ENCODE data around the gene DYNC1I2. TPM values are rescaled to one million over a fixed set of nuclear protein-coding genes. Genes with fewer than 3 reads are reported as not detected.

Gene DYNC1I2
- total RNA-seq, 1 donor from 2014 or later: 121 TPM

DNA sequence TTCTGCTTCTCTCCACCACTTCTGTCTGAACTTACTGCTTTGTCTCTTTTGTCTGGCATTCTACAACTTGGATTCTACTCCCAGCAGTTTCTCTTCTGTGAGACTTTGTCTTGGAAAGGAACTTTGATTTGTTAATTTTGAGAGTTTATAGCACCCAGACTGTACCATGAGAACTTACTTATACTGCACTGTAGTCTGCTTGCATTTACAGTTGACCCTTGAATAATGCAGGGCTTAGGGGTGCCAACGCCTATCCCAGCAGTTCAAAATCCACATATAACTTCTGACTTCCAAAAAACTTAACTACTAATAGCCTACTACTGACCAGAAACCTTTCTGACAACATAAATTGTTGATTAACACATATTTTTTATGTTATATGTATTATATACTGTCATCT, 55.5 kb downstream of the DYNC1I2 start:
- H3K36me3 ChIP-seq (ENCODE audit: insufficient read depth, low read length): peaks cover 38% of the 10 kb centered on the region
- no peak overlapping the region for H3K4me3 Mint-ChIP-seq (ENCODE audit: unreplicated experiment)
- H3K9ac ChIP-seq (ENCODE audit: low read length): no peak overlapping the region
- TF ChIP-seq, protein P1, sequence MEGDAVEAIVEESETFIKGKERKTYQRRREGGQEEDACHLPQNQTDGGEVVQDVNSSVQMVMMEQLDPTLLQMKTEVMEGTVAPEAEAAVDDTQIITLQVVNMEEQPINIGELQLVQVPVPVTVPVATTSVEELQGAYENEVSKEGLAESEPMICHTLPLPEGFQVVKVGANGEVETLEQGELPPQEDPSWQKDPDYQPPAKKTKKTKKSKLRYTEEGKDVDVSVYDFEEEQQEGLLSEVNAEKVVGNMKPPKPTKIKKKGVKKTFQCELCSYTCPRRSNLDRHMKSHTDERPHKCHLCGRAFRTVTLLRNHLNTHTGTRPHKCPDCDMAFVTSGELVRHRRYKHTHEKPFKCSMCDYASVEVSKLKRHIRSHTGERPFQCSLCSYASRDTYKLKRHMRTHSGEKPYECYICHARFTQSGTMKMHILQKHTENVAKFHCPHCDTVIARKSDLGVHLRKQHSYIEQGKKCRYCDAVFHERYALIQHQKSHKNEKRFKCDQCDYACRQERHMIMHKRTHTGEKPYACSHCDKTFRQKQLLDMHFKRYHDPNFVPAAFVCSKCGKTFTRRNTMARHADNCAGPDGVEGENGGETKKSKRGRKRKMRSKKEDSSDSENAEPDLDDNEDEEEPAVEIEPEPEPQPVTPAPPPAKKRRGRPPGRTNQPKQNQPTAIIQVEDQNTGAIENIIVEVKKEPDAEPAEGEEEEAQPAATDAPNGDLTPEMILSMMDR (IDR thresholded peaks at IDR 0.05; ENCODE audit: insufficient read depth, low read depth, low read length): no peak
- no peak for TF ChIP-seq EZH2 (IDR thresholded peaks at IDR 0.05; ENCODE audit: insufficient read depth, low read length)
- H3K4me1 Mint-ChIP-seq (ENCODE audit: low read depth, unreplicated experiment): peaks cover 11% of the 10 kb centered on the region
- no peak overlapping the region for H3K27ac Mint-ChIP-seq (ENCODE audit: unreplicated experiment)
- H3K36me3 Mint-ChIP-seq (ENCODE audit: low read depth, unreplicated experiment): peaks cover 8% of the 10 kb centered on the region
- H3K27me3 ChIP-seq (ENCODE audit: insufficient read depth, low read length): no peaks in the 10 kb centered on the region
- H3K79me2 ChIP-seq (ENCODE audit: insufficient read depth, low read length): no peaks in the 10 kb centered on the region
- H3K9me3 Mint-ChIP-seq (ENCODE audit: unreplicated experiment): no peaks in the 10 kb centered on the region
- no peak overlapping the region for H3K27ac ChIP-seq (ENCODE audit: low read depth, low read length)
- peaks cover 15% of the 10 kb centered on the region for H4K20me1 ChIP-seq (ENCODE audit: insufficient read depth, low read length)
- no peak overlapping the region for H3K4me3 ChIP-seq (ENCODE audit: insufficient read depth, low read depth, low read length)
- H3K9me3 ChIP-seq (ENCODE audit: insufficient read depth, low read depth, low read length): no peaks in the 10 kb centered on the region
- no peak overlapping the region for H2AFZ ChIP-seq (ENCODE audit: low read depth, low read length)
- peaks cover 10% of the 10 kb centered on the region for H3K4me1 ChIP-seq (ENCODE audit: insufficient read depth, low read length)
- FAIRE-seq (no peak), DNase-seq (ENCODE audit: low read depth) (no peak)
- no peaks in the 10 kb centered on the region for H3K27me3 Mint-ChIP-seq (ENCODE audit: low read depth, unreplicated experiment)
- no peak overlapping the region for H3K4me2 ChIP-seq (ENCODE audit: low read length)

DNA sequence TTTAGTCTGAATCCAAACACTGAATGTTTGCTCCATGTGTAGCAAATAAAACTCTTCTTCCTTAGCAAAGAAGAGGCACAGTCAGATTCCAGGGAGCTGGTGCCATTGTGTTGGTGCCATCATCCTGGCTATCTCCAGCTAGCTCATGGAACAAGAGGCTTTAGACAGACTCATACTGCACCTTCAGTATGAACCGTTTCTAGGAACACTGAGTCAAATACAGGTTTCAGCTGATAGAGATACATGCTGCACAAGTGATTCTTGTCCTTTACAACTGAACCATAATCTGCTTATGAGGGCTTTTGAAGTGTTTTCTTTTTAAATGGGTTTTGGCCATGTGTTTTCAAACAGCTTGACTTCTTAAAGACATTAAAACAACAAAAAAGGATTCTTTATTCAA, 57.9 kb downstream of the DYNC1I2 start:
- Histone ChIP-seq H3K4me3 (ENCODE audit: insufficient read depth, low read depth, low read length) (no peak overlapping the region), H3K27me3 (ENCODE audit: insufficient read depth, low read length) (no peaks in the 10 kb centered on the region), H3K4me1 (ENCODE audit: insufficient read depth, low read length) (peaks cover 10% of the 10 kb centered on the region), H3K79me2 (ENCODE audit: insufficient read depth, low read length) (no peaks in the 10 kb centered on the region), H3K9ac (ENCODE audit: low read length) (no peak overlapping the region), H3K36me3 (ENCODE audit: insufficient read depth, low read length) (peaks cover 57% of the 10 kb centered on the region), H3K4me2 (ENCODE audit: low read length) (no peak overlapping the region), H2AFZ (ENCODE audit: low read depth, low read length) (no peak overlapping the region), H3K27ac (ENCODE audit: low read depth, low read length) (no peak overlapping the region), H3K9me3 (ENCODE audit: insufficient read depth, low read depth, low read length) (no peaks in the 10 kb centered on the region), H4K20me1 (ENCODE audit: insufficient read depth, low read length) (peaks cover 15% of the 10 kb centered on the region)
- TF ChIP-seq EZH2 (IDR thresholded peaks at IDR 0.05; ENCODE audit: insufficient read depth, low read length): no peak
- TF ChIP-seq, protein P1 (IDR thresholded peaks at IDR 0.05; ENCODE audit: insufficient read depth, low read depth, low read length): no peak
- FAIRE-seq (no peak), DNase-seq (ENCODE audit: low read depth) (no peak)
- Mint-ChIP-seq H3K4me3 (ENCODE audit: unreplicated experiment) (no peak overlapping the region), H3K27ac (ENCODE audit: unreplicated experiment) (no peak overlapping the region), H3K9me3 (ENCODE audit: unreplicated experiment) (no peaks in the 10 kb centered on the region), H3K36me3 (ENCODE audit: low read depth, unreplicated experiment) (peaks cover 10% of the 10 kb centered on the region), H3K27me3 (ENCODE audit: low read depth, unreplicated experiment) (no peaks in the 10 kb centered on the region), H3K4me1 (ENCODE audit: low read depth, unreplicated experiment) (peaks cover 11% of the 10 kb centered on the region)

DNA sequence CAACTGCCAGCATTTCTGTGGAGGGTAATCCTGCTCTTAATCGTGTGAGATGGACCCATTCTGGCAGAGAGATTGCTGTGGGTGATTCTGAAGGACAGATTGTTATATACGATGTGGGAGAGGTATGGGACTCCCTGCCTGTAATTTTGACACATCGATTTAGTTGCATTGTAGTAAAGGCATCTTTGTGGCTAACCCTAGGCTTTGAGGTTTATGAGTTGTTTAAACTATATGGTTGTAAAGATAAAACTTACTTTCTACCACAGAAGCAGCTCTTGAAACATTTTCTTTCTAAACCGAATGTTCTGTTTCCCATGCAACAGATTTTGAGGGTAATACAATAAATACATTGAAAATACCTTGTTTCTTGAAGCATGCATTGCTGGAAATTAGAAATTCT, 58.5 kb downstream of the DYNC1I2 start:
- no peak for TF ChIP-seq EZH2 (IDR thresholded peaks at IDR 0.05; ENCODE audit: insufficient read depth, low read length)
- Histone ChIP-seq H3K9me3 (ENCODE audit: insufficient read depth, low read depth, low read length) (no peaks in the 10 kb centered on the region), H3K4me3 (ENCODE audit: insufficient read depth, low read depth, low read length) (no peak overlapping the region), H2AFZ (ENCODE audit: low read depth, low read length) (no peak overlapping the region), H3K79me2 (ENCODE audit: insufficient read depth, low read length) (no peaks in the 10 kb centered on the region), H3K27me3 (ENCODE audit: insufficient read depth, low read length) (no peaks in the 10 kb centered on the region), H3K4me2 (ENCODE audit: low read length) (no peak overlapping the region), H3K9ac (ENCODE audit: low read length) (no peak overlapping the region), H3K4me1 (ENCODE audit: insufficient read depth, low read length) (peaks cover 8% of the 10 kb centered on the region), H3K27ac (ENCODE audit: low read depth, low read length) (no peak overlapping the region), H4K20me1 (ENCODE audit: insufficient read depth, low read length) (peaks cover 14% of the 10 kb centered on the region), H3K36me3 (ENCODE audit: insufficient read depth, low read length) (peaks cover 61% of the 10 kb centered on the region)
- FAIRE-seq: no peak
- Mint-ChIP-seq H3K4me3 (ENCODE audit: unreplicated experiment) (no peak overlapping the region), H3K4me1 (ENCODE audit: low read depth, unreplicated experiment) (peaks cover 7% of the 10 kb centered on the region), H3K9me3 (ENCODE audit: unreplicated experiment) (no peaks in the 10 kb centered on the region), H3K27ac (ENCODE audit: unreplicated experiment) (no peak overlapping the region), H3K27me3 (ENCODE audit: low read depth, unreplicated experiment) (no peaks in the 10 kb centered on the region), H3K36me3 (ENCODE audit: low read depth, unreplicated experiment) (peaks cover 10% of the 10 kb centered on the region)
- no peak for DNase-seq (ENCODE audit: low read depth)
